ENCODE measurements around the gene CCR1.
A peak's percentile ranks its signal among the peaks of the same experiment; 100 is the strongest.

CCR1 gene

GRCh38 chr3:46238386-46238785, 30.3 kb upstream of the CCR1 start:
- H3K4me3 ChIP-seq (ENCODE audit: low read depth, low read length) = no peak overlapping the region
- DNase-seq (ENCODE audit: low read depth) = no peak
- no peak for TF ChIP-seq CTCF (conservative IDR thresholded peaks at IDR 0.05; ENCODE audit: low read depth, low read length)

GRCh38 chr3:46236294-46237054, 28.4 kb upstream of the CCR1 start:
- no peak for DNase-seq (ENCODE audit: low read depth)
- H3K4me3 ChIP-seq (ENCODE audit: low read depth, low read length) = no peak overlapping the region
- no peak for TF ChIP-seq CTCF (conservative IDR thresholded peaks at IDR 0.05; ENCODE audit: low read depth, low read length)

GRCh38 chr3:46235425-46235824, 27.3 kb upstream of the CCR1 start:
- no peak for TF ChIP-seq CTCF (conservative IDR thresholded peaks at IDR 0.05; ENCODE audit: low read depth, low read length)
- no peak for DNase-seq (ENCODE audit: low read depth)
- no peak overlapping the region for H3K4me3 ChIP-seq (ENCODE audit: low read depth, low read length)

- no peak overlapping the region for H3K4me3 ChIP-seq (ENCODE audit: low read depth, low read length)
- no peak for TF ChIP-seq CTCF (conservative IDR thresholded peaks at IDR 0.05; ENCODE audit: low read depth, low read length)
- DNase-seq (ENCODE audit: low read depth) = no peak
These were observed 25.1 kb upstream of the CCR1 start for GRCh38 chr3:46233194-46233593.

- no peak for DNase-seq (ENCODE audit: low read depth)
- no peak for TF ChIP-seq CTCF (conservative IDR thresholded peaks at IDR 0.05; ENCODE audit: low read depth, low read length)
- H3K4me3 ChIP-seq (ENCODE audit: low read depth, low read length) = no peak overlapping the region
These were observed 23.2 kb upstream of the CCR1 start for GRCh38 chr3:46231323-46231722.

GRCh38 chr3:46228260-46229242, 20.4 kb upstream of the CCR1 start:
- TF ChIP-seq CTCF (conservative IDR thresholded peaks at IDR 0.05; ENCODE audit: low read depth, low read length) = no peak
- H3K4me3 ChIP-seq (ENCODE audit: low read depth, low read length) = no peak overlapping the region
- DNase-seq (ENCODE audit: low read depth) = peak; percentile 60
